ENCODE data around the gene PDIA2.
"Not testable (repeated sequence)": the region's sequence is repeated elsewhere in the genome, so short reads cannot be mapped to it uniquely, and the experiment has no call there.

Gene PDIA2

GRCh38 chr16:334164-334832, 51.3 kb downstream of the PDIA2 start:
- not testable (repeated sequence) for DNase-seq

GRCh38 chr16:334861-335632, 52.1 kb downstream of the PDIA2 start:
- not testable (repeated sequence) for DNase-seq

- no peak for DNase-seq
These were observed 53.3 kb downstream of the PDIA2 start for GRCh38 chr16:336269-336668.

All from NCI-H1105 treated with DMSO at 0.1 percent for 48 hours (cell line).